H9 (cell line): ENCODE results near the gene CBLN3. TPM values are rescaled to one million over a fixed set of nuclear protein-coding genes. Genes with fewer than 3 reads are reported as not detected.

ENCODE experiments used
- DNase-seq: peaks from one replicate; pipeline ENCODE4 v3.0.0-alpha.2; 2017
- H2AFZ ChIP-seq: one replicate; pipeline ENCODE4 v1.6.1; 2013; ENCODE audit warnings: mild to moderate bottlenecking, low read length, control low read depth, moderate library complexity
- H2AK5ac ChIP-seq: 2 replicates; pipeline ENCODE4 v1.6.1; 2013; ENCODE audit warnings: low read length, control low read depth, mixed read lengths; ENCODE audit not compliant: insufficient read length
- H2BK120ac ChIP-seq: one replicate; pipeline ENCODE4 v1.6.1; 2013; ENCODE audit warnings: low read depth, mild to moderate bottlenecking, low read length, control low read depth, inconsistent platforms; ENCODE audit not compliant: poor library complexity, severe bottlenecking
- H2BK12ac ChIP-seq: 2 replicates; pipeline ENCODE4 v1.6.1; 2013; ENCODE audit warnings: low read length, control low read depth, mixed read lengths, low read depth; ENCODE audit not compliant: insufficient read length
- H2BK15ac ChIP-seq: 2 replicates; pipeline ENCODE4 v1.6.1; 2013; ENCODE audit warnings: low read depth, low read length, control low read depth
- H2BK20ac ChIP-seq: one replicate; pipeline ENCODE4 v1.6.1; 2013; ENCODE audit warnings: low read depth, mild to moderate bottlenecking, low read length, control low read depth, inconsistent platforms; ENCODE audit not compliant: poor library complexity, severe bottlenecking
- H2BK5ac ChIP-seq: 2 replicates; pipeline ENCODE4 v1.6.1; 2013; ENCODE audit warnings: low read length, control low read depth, mixed read lengths; ENCODE audit not compliant: insufficient read length
- H3K14ac ChIP-seq: 2 replicates; pipeline ENCODE4 v1.6.1; 2013; ENCODE audit warnings: low read length, control low read depth; ENCODE audit not compliant: insufficient read depth
- H3K18ac ChIP-seq: 2 replicates; pipeline ENCODE4 v1.6.1; 2013; ENCODE audit warnings: low read depth, mild to moderate bottlenecking, mixed read lengths, low read length, control low read depth; ENCODE audit not compliant: insufficient read length
- H3K23ac ChIP-seq: 2 replicates; pipeline ENCODE4 v1.6.1; 2013; ENCODE audit warnings: low read length, control low read depth, mixed read lengths, low read depth; ENCODE audit not compliant: insufficient read length
- H3K23me2 ChIP-seq: 2 replicates; pipeline ENCODE4 v1.6.1; 2013; ENCODE audit warnings: low read depth, mild to moderate bottlenecking, mixed read lengths, low read length, control low read depth; ENCODE audit not compliant: insufficient read length, poor library complexity, severe bottlenecking
- H3K27ac ChIP-seq: 2 replicates; pipeline ENCODE4 v1.5.1; 2013; ENCODE audit warnings: low read length, control low read depth, mixed read lengths, low read depth; ENCODE audit not compliant: insufficient read length
- H3K27me3 ChIP-seq: 2 replicates; pipeline ENCODE4 v1.6.1; 2013; ENCODE audit warnings: low read length, control low read depth, inconsistent platforms; ENCODE audit not compliant: insufficient read depth
- H3K4ac ChIP-seq: 2 replicates; pipeline ENCODE4 v1.6.1; 2013; ENCODE audit warnings: low read depth, mild to moderate bottlenecking, control low read depth, inconsistent platforms, low read length, moderate library complexity
- H3K4me1 ChIP-seq: 2 replicates; pipeline ENCODE4 v1.6.1; 2013; ENCODE audit warnings: low read length, control low read depth, inconsistent platforms; ENCODE audit not compliant: insufficient read depth
- H3K4me2 ChIP-seq: 2 replicates; pipeline ENCODE4 v1.6.1; 2013; ENCODE audit warnings: low read length, control low read depth, mixed read lengths; ENCODE audit not compliant: insufficient read length, insufficient read depth
- H3K56ac ChIP-seq: 2 replicates; pipeline ENCODE4 v1.6.1; 2013; ENCODE audit warnings: low read depth, mild to moderate bottlenecking, mixed read lengths, low read length, control low read depth; ENCODE audit not compliant: insufficient read length
- H3K79me1 ChIP-seq: 2 replicates; pipeline ENCODE4 v1.6.1; 2013; ENCODE audit warnings: low read depth, mild to moderate bottlenecking, moderate library complexity, low read length, control low read depth, inconsistent platforms; ENCODE audit not compliant: insufficient read depth, poor library complexity, severe bottlenecking
- H3K79me2 ChIP-seq: 2 replicates; pipeline ENCODE4 v1.6.1; 2013; ENCODE audit warnings: low read length, control low read depth, inconsistent platforms; ENCODE audit not compliant: insufficient read depth
- H3K9ac ChIP-seq: 2 replicates; pipeline ENCODE4 v1.6.1; 2013; ENCODE audit warnings: low read length, control low read depth, mixed read lengths; ENCODE audit not compliant: insufficient read length; ENCODE audit errors: extremely low read depth
- H3K9me3 ChIP-seq: one replicate; pipeline ENCODE4 v1.6.1; 2013; ENCODE audit warnings: low read depth, low read length, inconsistent platforms; ENCODE audit not compliant: control insufficient read depth
- H3T11ph ChIP-seq: one replicate; pipeline ENCODE4 v1.6.1; 2013; ENCODE audit warnings: mild to moderate bottlenecking, low read length, control low read depth, inconsistent platforms
- H4K20me1 ChIP-seq: one replicate; pipeline ENCODE4 v1.6.1; 2013; ENCODE audit not compliant: control insufficient read depth, insufficient read length, insufficient read depth
- H4K5ac ChIP-seq: 2 replicates; pipeline ENCODE4 v1.6.1; 2013; ENCODE audit warnings: low read depth, mild to moderate bottlenecking, mixed read lengths, low read length, control low read depth; ENCODE audit not compliant: insufficient read length
- H4K8ac ChIP-seq: replicated peaks from 2 replicates; pipeline ENCODE4 v1.6.1; 2013; ENCODE audit warnings: low read length, control low read depth, mixed read lengths, low read depth; ENCODE audit not compliant: insufficient read length
- H4K91ac ChIP-seq: 2 replicates; pipeline ENCODE4 v1.6.1; 2013; ENCODE audit warnings: low read depth, mild to moderate bottlenecking, moderate library complexity, mixed read lengths, low read length, control low read depth; ENCODE audit not compliant: insufficient read length
- H3K27ac Mint-ChIP-seq, 3 experiments: 2 replicates in 2 of 3; 3 replicates in 1 of 3; pipeline ENCODE4 v1.8.0; 2020 to 2021; ENCODE audit warnings: mixed read lengths in 3 of 3, mild to moderate bottlenecking in 1 of 3, moderate library complexity in 1 of 3
- H3K27me3 Mint-ChIP-seq: 2 replicates; pipeline ENCODE4 v1.8.0; 2021; ENCODE audit warnings: low read depth, mild to moderate bottlenecking, moderate library complexity, mixed read lengths
- H3K36me3 Mint-ChIP-seq, 3 experiments: 2 replicates in 2 of 3; 3 replicates in 1 of 3; pipeline ENCODE4 v1.8.0; 2020 to 2021; ENCODE audit warnings: low read depth in 3 of 3, mixed read lengths in 3 of 3; ENCODE audit not compliant: insufficient read depth in 1 of 3
- H3K4me1 Mint-ChIP-seq, 2 experiments: 2 replicates each; pipeline ENCODE4 v1.8.0; 2020; ENCODE audit warnings: mixed read lengths in 2 of 2
- H3K4me3 Mint-ChIP-seq, 2 experiments: 2 replicates in 1 of 2; 3 replicates in 1 of 2; pipeline ENCODE4 v1.8.0; 2020 to 2021; ENCODE audit warnings: mild to moderate bottlenecking in 2 of 2, mixed read lengths in 2 of 2, moderate library complexity in 1 of 2
- H3K9me3 Mint-ChIP-seq, 2 experiments: 2 replicates in 1 of 2; 3 replicates in 1 of 2; pipeline ENCODE4 v1.8.0; 2020; ENCODE audit warnings: mild to moderate bottlenecking in 2 of 2, mixed read lengths in 2 of 2, moderate library complexity in 1 of 2
- WGBS: extraction: QIAGEN DNeasy Blood & Tissue Kit; methylation state at CpG from one replicate; pipeline ENCODE4 v1.1.7; 2013; ENCODE audit warnings: missing lambda C conversion rate, low lambda C conversion rate, mixed read lengths; ENCODE audit not compliant: insufficient read length; ENCODE audit errors: extremely low coverage; 5-methylcytosine and 5-hydroxymethylcytosine counted together
- total RNA-seq: library from RNA; stranded (reverse); gene quantifications from 2 replicates; pipeline ENCODE4 v1.2.1, GENCODE V29; 2021
- TF ChIP-seq, protein P1 (sequence below): fragments of 200-600 bp; sonication (generic); conservative IDR thresholded peaks from 3 replicates; pipeline ENCODE4 v1.8.0; 2021; ENCODE audit warnings: antibody characterized with exemption, mild to moderate bottlenecking

Gene CBLN3
- total RNA-seq, 1 experiment from 2014 or later = 0.39 TPM

DNA sequence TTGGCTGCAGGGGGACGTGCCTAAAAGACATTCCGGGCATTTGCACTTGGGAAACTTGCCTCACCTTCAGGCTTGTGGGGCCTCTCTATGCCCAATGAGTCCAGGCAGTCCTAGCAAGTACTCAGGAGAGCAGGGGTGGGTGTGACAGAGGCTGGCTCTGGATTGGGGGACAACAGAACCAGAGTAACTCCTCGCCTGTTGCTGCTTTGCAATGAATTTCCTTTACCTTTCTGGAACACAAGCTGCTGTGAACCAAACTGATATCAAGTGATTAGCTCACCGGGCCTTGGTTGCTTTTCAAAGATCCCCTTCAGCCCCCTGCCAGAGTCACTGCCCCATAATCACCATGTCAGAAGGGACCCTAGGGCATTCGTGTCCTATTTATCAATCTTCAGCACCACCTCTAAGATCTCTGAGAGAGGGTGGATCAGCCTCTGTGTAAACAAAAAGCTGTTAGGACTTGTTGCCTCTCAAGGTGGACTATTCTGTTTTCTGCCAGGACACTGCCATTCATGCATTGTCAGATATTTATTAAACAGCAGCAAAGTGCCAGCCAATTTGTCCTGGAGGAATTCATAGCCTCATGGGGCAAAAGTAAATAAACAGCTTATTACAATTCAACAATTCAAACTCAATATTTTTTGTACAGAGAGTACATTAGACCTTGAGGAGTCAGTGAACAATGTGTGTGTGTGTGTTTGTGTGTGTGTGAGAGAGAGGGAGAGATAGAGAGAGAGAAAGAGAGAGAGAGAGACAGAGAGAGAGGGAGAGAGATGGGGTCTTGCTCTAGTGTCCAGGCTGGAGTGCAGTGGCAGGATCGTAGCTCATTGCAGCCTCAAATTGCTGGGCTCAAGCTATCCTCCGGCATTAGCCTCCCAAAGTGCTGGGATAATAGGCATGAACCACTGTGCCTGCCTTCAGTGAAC lies 50.2 kb downstream of the CBLN3 start:
- Histone ChIP-seq H3K56ac (no peak overlapping the region), H2BK15ac (no peak overlapping the region; the same call in 1 of the 2 replicates), H3K4me1 (peaks cover 3% of the 10 kb centered on the region), H3K18ac (no peak overlapping the region), H2AFZ (no peak overlapping the region), H3K79me2 (no peaks in the 10 kb centered on the region), H2BK120ac (no peak overlapping the region), H3K4me2 (no peak overlapping the region), H2BK12ac (no peak overlapping the region), H3K14ac (no peak overlapping the region), H4K91ac (no peak overlapping the region), H3K9me3 (no peaks in the 10 kb centered on the region), H4K8ac (no peak overlapping the region), H3K23ac (no peak overlapping the region), H3T11ph (no peak overlapping the region), H3K9ac (no peak overlapping the region), H4K20me1 (no peaks in the 10 kb centered on the region), H3K23me2 (no peaks in the 10 kb centered on the region), H3K27ac (no peak overlapping the region), H4K5ac (no peak overlapping the region), H3K4ac (no peak overlapping the region), H2AK5ac (no peak overlapping the region), H2BK5ac (no peak overlapping the region), H3K79me1 (no peaks in the 10 kb centered on the region), H3K27me3 (no peaks in the 10 kb centered on the region), H2BK20ac (no peak overlapping the region)
- no CpG with 5 or more reads among the region's 7 CpGs for WGBS
- Mint-ChIP-seq H3K27me3 (no peaks in the 10 kb centered on the region; the same call in none of the 2 replicates), H3K27ac (peak overlapping the region in 1 of 3 experiments; percentile 30; a peak in 1 of 7 replicates), H3K4me3 (no peak overlapping the region), H3K36me3 (peaks cover under 1 to 11% (median 1%) of the 10 kb centered on the region in 3 experiments; a peak in 6 of 7 replicates), H3K9me3 (no peaks in the 10 kb centered on the region), H3K4me1 (peaks cover 37 to 46% of the 10 kb centered on the region in 2 experiments)
- TF ChIP-seq, protein P1, sequence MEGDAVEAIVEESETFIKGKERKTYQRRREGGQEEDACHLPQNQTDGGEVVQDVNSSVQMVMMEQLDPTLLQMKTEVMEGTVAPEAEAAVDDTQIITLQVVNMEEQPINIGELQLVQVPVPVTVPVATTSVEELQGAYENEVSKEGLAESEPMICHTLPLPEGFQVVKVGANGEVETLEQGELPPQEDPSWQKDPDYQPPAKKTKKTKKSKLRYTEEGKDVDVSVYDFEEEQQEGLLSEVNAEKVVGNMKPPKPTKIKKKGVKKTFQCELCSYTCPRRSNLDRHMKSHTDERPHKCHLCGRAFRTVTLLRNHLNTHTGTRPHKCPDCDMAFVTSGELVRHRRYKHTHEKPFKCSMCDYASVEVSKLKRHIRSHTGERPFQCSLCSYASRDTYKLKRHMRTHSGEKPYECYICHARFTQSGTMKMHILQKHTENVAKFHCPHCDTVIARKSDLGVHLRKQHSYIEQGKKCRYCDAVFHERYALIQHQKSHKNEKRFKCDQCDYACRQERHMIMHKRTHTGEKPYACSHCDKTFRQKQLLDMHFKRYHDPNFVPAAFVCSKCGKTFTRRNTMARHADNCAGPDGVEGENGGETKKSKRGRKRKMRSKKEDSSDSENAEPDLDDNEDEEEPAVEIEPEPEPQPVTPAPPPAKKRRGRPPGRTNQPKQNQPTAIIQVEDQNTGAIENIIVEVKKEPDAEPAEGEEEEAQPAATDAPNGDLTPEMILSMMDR = no peak
- no peak for DNase-seq
